PFSK-1 (cell line): ENCODE results near the gene KRTAP4-4.

ENCODE experiments used
- FOXP2 ChIP-seq: optimal IDR thresholded peaks from 2 replicates; pipeline ENCODE3; 2011; ENCODE audit warnings: borderline replicate concordance, control low read depth, inconsistent platforms; ENCODE audit not compliant: insufficient read depth; ENCODE audit errors: extremely low read length, extremely low read depth
- POLR2AphosphoS5 ChIP-seq: IDR thresholded peaks from 2 replicates; pipeline ENCODE4 v1.6.1; 2012; ENCODE audit warnings: low read depth, mild to moderate bottlenecking, control low read depth, low read length, moderate library complexity
- SIN3A ChIP-seq: IDR thresholded peaks from 2 replicates; pipeline ENCODE4 v1.6.1; 2012; ENCODE audit warnings: mild to moderate bottlenecking, low read length, moderate library complexity, borderline replicate concordance; ENCODE audit not compliant: insufficient read depth
- TAF1 ChIP-seq: IDR thresholded peaks from 2 replicates; pipeline ENCODE4 v1.6.1; 2012; ENCODE audit warnings: low read length, control low read depth, borderline replicate concordance; ENCODE audit not compliant: insufficient read depth
- TF ChIP-seq, protein P1 (sequence below), 2 experiments: IDR thresholded peaks; 2 replicates each; pipeline versions ENCODE4 v1.6.1 to v1.8.0; 2011 to 2012; ENCODE audit warnings: low read depth in 2 of 2, low read length in 2 of 2, control low read depth in 1 of 2, inconsistent platforms in 1 of 2, mild to moderate bottlenecking in 1 of 2, moderate library complexity in 1 of 2; ENCODE audit not compliant: insufficient read depth in 1 of 2

DNA sequence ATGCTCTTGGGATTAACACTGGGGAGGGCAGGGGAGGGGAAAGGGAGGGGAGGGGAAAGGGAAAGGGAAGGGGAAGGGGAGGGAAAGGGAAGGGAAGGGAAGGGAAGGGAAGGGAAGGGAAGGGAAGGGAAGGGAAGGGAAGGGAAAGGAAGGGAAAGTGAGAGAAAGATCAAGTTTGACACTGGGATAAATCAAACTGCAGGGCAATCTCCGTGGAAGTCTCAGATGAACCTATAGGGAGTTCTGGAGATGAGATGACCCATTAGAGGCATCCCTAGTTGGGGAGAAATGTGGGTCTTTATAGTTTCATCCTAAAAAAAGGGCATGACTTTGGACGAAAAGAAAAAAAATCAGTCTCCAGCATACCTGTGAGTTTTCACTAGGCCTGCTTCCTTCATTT, 38.8 kb downstream of the KRTAP4-4 start:
- no peak for TF ChIP-seq SIN3A
- TF ChIP-seq TAF1 = no peak
- no peak for TF ChIP-seq POLR2AphosphoS5
- TF ChIP-seq, protein P1, sequence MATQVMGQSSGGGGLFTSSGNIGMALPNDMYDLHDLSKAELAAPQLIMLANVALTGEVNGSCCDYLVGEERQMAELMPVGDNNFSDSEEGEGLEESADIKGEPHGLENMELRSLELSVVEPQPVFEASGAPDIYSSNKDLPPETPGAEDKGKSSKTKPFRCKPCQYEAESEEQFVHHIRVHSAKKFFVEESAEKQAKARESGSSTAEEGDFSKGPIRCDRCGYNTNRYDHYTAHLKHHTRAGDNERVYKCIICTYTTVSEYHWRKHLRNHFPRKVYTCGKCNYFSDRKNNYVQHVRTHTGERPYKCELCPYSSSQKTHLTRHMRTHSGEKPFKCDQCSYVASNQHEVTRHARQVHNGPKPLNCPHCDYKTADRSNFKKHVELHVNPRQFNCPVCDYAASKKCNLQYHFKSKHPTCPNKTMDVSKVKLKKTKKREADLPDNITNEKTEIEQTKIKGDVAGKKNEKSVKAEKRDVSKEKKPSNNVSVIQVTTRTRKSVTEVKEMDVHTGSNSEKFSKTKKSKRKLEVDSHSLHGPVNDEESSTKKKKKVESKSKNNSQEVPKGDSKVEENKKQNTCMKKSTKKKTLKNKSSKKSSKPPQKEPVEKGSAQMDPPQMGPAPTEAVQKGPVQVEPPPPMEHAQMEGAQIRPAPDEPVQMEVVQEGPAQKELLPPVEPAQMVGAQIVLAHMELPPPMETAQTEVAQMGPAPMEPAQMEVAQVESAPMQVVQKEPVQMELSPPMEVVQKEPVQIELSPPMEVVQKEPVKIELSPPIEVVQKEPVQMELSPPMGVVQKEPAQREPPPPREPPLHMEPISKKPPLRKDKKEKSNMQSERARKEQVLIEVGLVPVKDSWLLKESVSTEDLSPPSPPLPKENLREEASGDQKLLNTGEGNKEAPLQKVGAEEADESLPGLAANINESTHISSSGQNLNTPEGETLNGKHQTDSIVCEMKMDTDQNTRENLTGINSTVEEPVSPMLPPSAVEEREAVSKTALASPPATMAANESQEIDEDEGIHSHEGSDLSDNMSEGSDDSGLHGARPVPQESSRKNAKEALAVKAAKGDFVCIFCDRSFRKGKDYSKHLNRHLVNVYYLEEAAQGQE (IDR thresholded peaks at IDR 0.05; ENCODE audit: insufficient read depth in 1 of 2, low read depth in 2 of 2, low read length in 2 of 2) = no peak
- no peak for TF ChIP-seq FOXP2
